Naive thymus-derived CD4-positive, alpha-beta T cell (primary cell): ENCODE data around the gene LDLRAD4. TPM values are rescaled to one million over a fixed set of nuclear protein-coding genes. Genes with fewer than 3 reads are reported as not detected.

ENCODE experiments used
- ATAC-seq: fragments of 150-1000 bp; cut with Tn5 transposase; 2 replicates; pipeline ENCODE4 v1.10.0; 2021; ENCODE audit warnings: mild to moderate bottlenecking, moderate library complexity
- CTCF ChIA-PET: fragments of 350-600 bp; sonication (Branson Sonifier 250); formaldehyde crosslinking; loops from one replicate; lab custom pipeline; 2021; ENCODE audit warnings: antibody characterized with exemption; lab: Charles Lee
- POLR2A ChIA-PET: fragments of 350-600 bp; sonication (Branson Sonifier 250); formaldehyde crosslinking; loops from one replicate; lab custom pipeline; 2021; ENCODE audit warnings: antibody characterized with exemption, inconsistent platforms; lab: Charles Lee
- DNase-seq, 9 donors: peaks; one replicate each; pipeline versions ENCODE4 v3.0.0 to v3.0.0-alpha.2; 2020 to 2022; ENCODE audit warnings: mixed read lengths in 1 of 9
- H3K27ac ChIP-seq: one replicate; pipeline ENCODE4 v1.7.0; 2013; ENCODE audit warnings: mild to moderate bottlenecking, low read depth, low read length, moderate library complexity
- H3K27me3 ChIP-seq, 2 donors: one replicate each; pipeline ENCODE4 v1.7.0; 2013; ENCODE audit warnings: low read length in 2 of 2, mild to moderate bottlenecking in 2 of 2, moderate library complexity in 2 of 2; ENCODE audit not compliant: control insufficient read depth in 2 of 2, insufficient read depth in 2 of 2
- H3K36me3 ChIP-seq, 3 experiments: 1 replicate in 2 of 3; 2 replicates in 1 of 3; pipeline ENCODE4 v1.7.0; 2013; ENCODE audit warnings: low read length in 3 of 3, mild to moderate bottlenecking in 3 of 3, moderate library complexity in 1 of 3; ENCODE audit not compliant: insufficient read depth in 3 of 3, control insufficient read depth in 2 of 3
- H3K4me1 ChIP-seq, 2 donors: one replicate each; pipeline ENCODE4 v1.7.0; 2013; ENCODE audit warnings: low read length in 2 of 2, mild to moderate bottlenecking in 2 of 2, moderate library complexity in 1 of 2; ENCODE audit not compliant: control insufficient read depth in 2 of 2, insufficient read depth in 2 of 2
- H3K4me3 ChIP-seq: 2 replicates; pipeline ENCODE4 v1.7.0; 2013; ENCODE audit warnings: mild to moderate bottlenecking, low read length
- H3K9me3 ChIP-seq, 3 experiments: 1 replicate in 2 of 3; 2 replicates in 1 of 3; pipeline ENCODE4 v1.7.0; 2013; ENCODE audit warnings: low read length in 3 of 3; ENCODE audit not compliant: control insufficient read depth in 2 of 3
- H3K27ac Mint-ChIP-seq, 9 donors: one replicate each; pipeline ENCODE4 v1.8.0; 2020 to 2022; ENCODE audit warnings: mixed read lengths in 9 of 9, mild to moderate bottlenecking in 8 of 9, moderate library complexity in 5 of 9, inconsistent platforms in 2 of 9
- H3K27me3 Mint-ChIP-seq, 5 donors: one replicate each; pipeline ENCODE4 v1.8.0; 2021 to 2022; ENCODE audit warnings: mixed read lengths in 5 of 5, mild to moderate bottlenecking in 1 of 5
- H3K36me3 Mint-ChIP-seq, 5 donors: one replicate each; pipeline ENCODE4 v1.8.0; 2020 to 2022; ENCODE audit warnings: mixed read lengths in 5 of 5, mild to moderate bottlenecking in 3 of 5, inconsistent platforms in 1 of 5
- H3K4me1 Mint-ChIP-seq, 7 donors: one replicate each; pipeline ENCODE4 v1.8.0; 2020 to 2022; ENCODE audit warnings: mixed read lengths in 7 of 7, mild to moderate bottlenecking in 3 of 7, inconsistent platforms in 1 of 7
- H3K4me3 Mint-ChIP-seq, 10 donors: one replicate each; pipeline ENCODE4 v1.8.0; 2020 to 2022; ENCODE audit warnings: mild to moderate bottlenecking in 10 of 10, mixed read lengths in 10 of 10, moderate library complexity in 6 of 10, inconsistent platforms in 2 of 10
- H3K9me3 Mint-ChIP-seq, 11 donors: one replicate each; pipeline ENCODE4 v1.8.0; 2020 to 2022; ENCODE audit warnings: mixed read lengths in 11 of 11, mild to moderate bottlenecking in 4 of 11, inconsistent platforms in 1 of 11, moderate library complexity in 1 of 11
- intact Hi-C, 2 donors: fragments of 100-400 bp; cut with micrococcal nuclease; formaldehyde crosslinking; loops; one replicate each; pipeline ENCODE4 v1.15.1; 2023
- polyA plus RNA-seq, 2 donors: library from polyadenylated mRNA; unstranded; fragments of 300-500 nt; fragmentation: Illumina TruSeq; gene quantifications; one replicate each; pipeline ENCODE4 v1.2.3, GENCODE V29; 2021
- total RNA-seq, 6 experiments: library from RNA in 5 of 6; stranded (reverse) in 5 of 6; gene quantifications; 1 replicate in 5 of 6; 2 replicates in 1 of 6; pipeline ENCODE4 v1.2.3 and lab custom pipeline; 2021 to 2026

The LDLRAD4 gene
- total RNA-seq (10 to 100 TPM; 33.4 to 84.3 (median 60.1) TPM), polyA plus RNA-seq (10 to 100 TPM; 13.0 to 19.5 TPM), total RNA-seq (lab: John Stamatoyannopoulos, UW) (91.7 reads per million, percentile 83 among the genes with 10 or more reads in this experiment)

DNA sequence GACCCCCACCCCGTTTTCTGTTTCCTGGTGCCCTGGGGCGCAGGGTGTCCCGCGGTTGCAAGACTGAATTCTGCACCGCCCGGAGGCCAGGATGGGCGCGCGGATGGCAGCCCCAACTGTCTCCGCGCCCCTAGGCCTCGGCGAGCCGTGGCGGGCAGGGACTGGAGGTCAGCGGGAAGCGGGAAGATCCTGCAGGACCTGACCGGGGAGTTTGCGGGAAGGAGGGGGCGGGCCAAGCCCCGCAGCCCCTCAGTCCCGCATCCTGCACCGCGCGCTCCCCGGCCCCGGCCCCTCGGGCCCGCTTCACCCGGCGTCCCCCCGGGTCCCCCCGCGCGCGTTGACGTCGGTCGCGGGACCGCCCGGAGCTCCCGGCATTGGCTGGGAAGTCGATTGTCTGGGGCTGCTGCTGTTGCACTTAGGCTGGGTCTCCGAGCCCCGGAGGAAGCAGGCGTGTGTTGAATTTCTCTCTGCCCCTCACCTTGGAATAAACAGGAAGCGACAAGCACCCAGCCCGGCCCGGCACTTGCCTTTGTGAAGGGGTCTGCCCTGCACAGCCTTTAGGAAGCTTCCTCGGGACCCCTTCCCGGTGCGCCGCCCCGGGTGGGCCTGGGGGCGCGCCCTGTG lies at the start of gene LDLRAD4:
TSS of gene LDLRAD4 (plus strand) at position 393 of the 624 bp plus-strand sequence.
- no peaks in the 10 kb centered on the region for H3K27me3 ChIP-seq
- Mint-ChIP-seq H3K36me3 (no peaks in the 10 kb centered on the region), H3K4me3 (peak within 1 kb of the TSS; percentile 75 to 95 (median 89)), H3K9me3 (peaks cover 0 to 1% (median 0%) of the 10 kb centered on the region in 11 donors), H3K27ac (peak within 1 kb of the TSS; percentile 41 to 89 (median 81)), H3K27me3 (peaks cover 0 to 39% (median 6%) of the 10 kb centered on the region in 5 donors), H3K4me1 (peaks cover 14 to 56% (median 47%) of the 10 kb centered on the region in 7 donors)
- no peaks in the 10 kb centered on the region for H3K9me3 ChIP-seq
- POLR2A ChIA-PET: interaction anchor here (0.8 to 1.8 kb wide), 8 partner anchors 10 to 164 kb away, joined by 3 to 7 read pairs (median 5); no protein-coding TSS in a partner anchor
- intact Hi-C loops: loop anchor here (2.0 to 5.0 kb wide), 4 partner anchors 42 to 914 kb away; partner anchors contain the start of gene ZNF519 (in 1 of the 2)
- CTCF ChIA-PET: interaction anchor here (0.5 to 0.7 kb wide), 3 partner anchors 21 to 313 kb away, joined by 3 to 7 read pairs (median 5); no protein-coding TSS in a partner anchor
- peak; percentile 50 for ATAC-seq
- no peaks in the 10 kb centered on the region for H3K36me3 ChIP-seq
- H3K4me3 ChIP-seq: peak within 1 kb of the TSS; percentile 55
- H3K4me1 ChIP-seq: peaks cover 5 to 16% of the 10 kb centered on the region in 2 donors
- peak; percentile 37 to 66 (median 63) for DNase-seq
- peak within 1 kb of the TSS; percentile 76 for H3K27ac ChIP-seq

DNA sequence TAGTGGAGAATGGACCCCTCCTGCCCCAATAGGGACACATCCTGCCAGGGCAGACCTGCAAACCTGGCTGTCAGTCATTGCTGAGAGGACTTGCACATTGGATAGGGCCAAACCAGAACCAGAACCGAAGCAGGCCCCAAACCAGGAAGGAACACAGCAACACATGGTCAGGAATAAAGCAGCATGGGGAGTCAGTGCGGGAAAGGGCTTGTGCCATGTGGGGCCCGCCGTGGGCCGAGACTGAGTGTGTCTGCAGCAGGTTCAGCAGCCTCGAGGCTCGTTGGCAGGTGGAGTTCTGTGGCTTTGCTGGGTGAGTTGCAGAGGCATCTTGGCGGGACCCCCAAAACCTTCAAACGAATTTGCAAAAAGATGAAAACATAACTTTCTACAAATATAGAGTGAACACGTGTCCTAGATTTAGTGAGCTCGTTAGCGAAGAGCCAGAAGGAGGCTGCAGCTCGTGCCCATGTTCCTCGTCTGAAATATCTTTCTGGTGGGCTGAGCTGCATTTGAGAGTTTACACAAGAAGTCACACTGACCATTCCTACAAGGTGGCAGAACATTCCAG lies 44.9 kb upstream of the LDLRAD4 start:
- H3K4me1 ChIP-seq: no peaks in the 10 kb centered on the region
- Mint-ChIP-seq H3K27ac (peak overlapping the region in 1 of 9 donors; percentile 12), H3K36me3 (no peaks in the 10 kb centered on the region), H3K9me3 (peaks cover 0 to 6% (median 0%) of the 10 kb centered on the region in 11 donors), H3K4me1 (peaks cover 0 to 8% (median 0%) of the 10 kb centered on the region in 7 donors), H3K4me3 (no peak overlapping the region), H3K27me3 (peaks cover 0 to 28% (median 5%) of the 10 kb centered on the region in 5 donors)
- no peak overlapping the region for H3K27ac ChIP-seq
- H3K27me3 ChIP-seq: no peaks in the 10 kb centered on the region
- no peaks in the 10 kb centered on the region for H3K36me3 ChIP-seq
- DNase-seq: no peak
- intact Hi-C loops: no loop called here
- no peak overlapping the region for H3K4me3 ChIP-seq
- CTCF ChIA-PET: no interaction called here
- POLR2A ChIA-PET: interaction anchor here (0.7 kb wide), 1 partner anchor 782 kb away, joined by 3 read pairs; no protein-coding TSS in a partner anchor
- ATAC-seq: no peak
- H3K9me3 ChIP-seq: no peaks in the 10 kb centered on the region

DNA sequence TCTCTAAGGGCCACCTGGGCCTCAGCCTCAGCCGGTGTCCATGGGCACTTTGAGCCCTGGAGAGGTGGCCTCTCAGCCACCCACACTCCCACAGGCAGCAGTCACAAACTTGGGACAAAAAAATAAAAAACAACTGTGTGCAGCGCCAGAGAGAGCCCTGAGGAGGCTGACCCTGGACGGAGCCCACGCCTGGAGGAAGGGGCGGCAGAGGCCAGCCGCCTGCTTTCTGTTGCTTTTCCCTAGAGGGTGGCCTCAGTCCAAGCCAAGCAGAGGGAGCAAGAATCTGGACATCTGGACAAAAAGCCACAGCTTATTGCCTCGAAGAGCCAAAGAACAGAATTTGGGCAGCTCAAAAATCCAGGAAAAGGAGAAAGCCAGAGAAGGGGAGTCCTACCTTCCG lies 43.3 kb upstream of the LDLRAD4 start:
- no peaks in the 10 kb centered on the region for H3K36me3 ChIP-seq
- Mint-ChIP-seq H3K27me3 (peaks cover 0 to 14% (median 5%) of the 10 kb centered on the region in 5 donors), H3K9me3 (peaks cover 0 to 2% (median 0%) of the 10 kb centered on the region in 11 donors), H3K4me3 (no peak overlapping the region), H3K36me3 (no peaks in the 10 kb centered on the region), H3K4me1 (peaks cover 0 to 20% (median 0%) of the 10 kb centered on the region in 7 donors), H3K27ac (no peak overlapping the region)
- no peak for ATAC-seq
- H3K27me3 ChIP-seq: no peaks in the 10 kb centered on the region
- H3K4me3 ChIP-seq: no peak overlapping the region
- no peak for DNase-seq
- H3K9me3 ChIP-seq: no peaks in the 10 kb centered on the region
- intact Hi-C loops: no loop called here
- POLR2A ChIA-PET: no interaction called here
- H3K27ac ChIP-seq: no peak overlapping the region
- CTCF ChIA-PET: no interaction called here
- no peaks in the 10 kb centered on the region for H3K4me1 ChIP-seq

DNA sequence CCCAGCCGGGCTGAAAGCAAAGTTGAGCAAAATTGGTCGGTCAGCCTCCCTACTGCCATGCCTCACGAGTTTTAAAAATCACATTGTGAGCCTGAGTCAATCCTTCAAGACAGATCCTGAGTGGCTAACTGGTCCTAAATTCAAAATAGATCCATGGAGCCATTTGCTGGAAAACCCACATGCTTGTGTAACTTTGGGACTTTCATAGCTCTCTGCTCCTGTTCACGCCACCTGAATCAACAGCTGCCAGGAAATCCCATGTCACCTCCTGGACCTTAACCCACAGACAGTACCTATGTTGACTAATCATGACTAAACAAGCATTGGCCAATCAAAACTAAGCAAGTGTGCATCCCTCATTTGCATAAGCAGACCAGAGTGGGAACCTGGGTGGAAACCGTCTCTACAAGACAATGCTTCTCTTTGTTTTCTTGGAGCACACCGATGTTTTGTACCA lies 42.8 kb upstream of the LDLRAD4 start:
- ATAC-seq: no peak
- intact Hi-C loops: no loop called here
- POLR2A ChIA-PET: no interaction called here
- Mint-ChIP-seq H3K4me1 (peaks cover 0 to 22% (median 0%) of the 10 kb centered on the region in 7 donors), H3K9me3 (peaks cover 0 to 2% (median 0%) of the 10 kb centered on the region in 11 donors), H3K27ac (no peak overlapping the region), H3K4me3 (no peak overlapping the region), H3K36me3 (no peaks in the 10 kb centered on the region), H3K27me3 (peaks cover 0 to 9% (median 3%) of the 10 kb centered on the region in 5 donors)
- Histone ChIP-seq H3K4me3 (no peak overlapping the region), H3K9me3 (no peaks in the 10 kb centered on the region), H3K4me1 (no peaks in the 10 kb centered on the region), H3K36me3 (no peaks in the 10 kb centered on the region), H3K27me3 (no peaks in the 10 kb centered on the region), H3K27ac (no peak overlapping the region)
- DNase-seq: no peak
- CTCF ChIA-PET: no interaction called here

DNA sequence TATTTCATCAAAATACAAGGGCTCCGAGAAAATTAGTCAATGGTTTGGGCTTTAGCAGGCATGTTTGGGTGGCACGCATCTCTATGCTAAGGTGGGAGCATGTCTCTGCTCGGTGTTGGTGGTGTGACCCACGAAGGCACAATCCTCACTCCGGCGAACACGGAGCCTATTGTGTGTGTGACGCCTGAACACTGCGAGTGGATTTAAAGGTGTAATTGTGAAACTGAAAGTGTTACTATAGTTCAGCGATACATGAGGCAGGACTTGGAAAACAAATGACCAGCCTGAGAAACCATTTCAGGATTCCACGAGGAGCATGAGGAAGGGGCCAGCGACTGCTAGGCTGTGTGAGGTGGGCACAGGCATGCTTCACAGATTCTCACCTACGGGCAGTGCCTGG lies 41.7 kb upstream of the LDLRAD4 start:
- H3K27me3 Mint-ChIP-seq: peaks cover 0 to 4% (median 3%) of the 10 kb centered on the region in 5 donors
- no peaks in the 10 kb centered on the region for H3K27me3 ChIP-seq
- POLR2A ChIA-PET: no interaction called here
- CTCF ChIA-PET: no interaction called here
- H3K4me3 ChIP-seq: peak overlapping the region; percentile 17
- peaks cover 0 to 22% (median 0%) of the 10 kb centered on the region in 7 donors for H3K4me1 Mint-ChIP-seq
- no peaks in the 10 kb centered on the region for H3K36me3 ChIP-seq
- peaks cover 0 to 2% (median 0%) of the 10 kb centered on the region in 11 donors for H3K9me3 Mint-ChIP-seq
- no peaks in the 10 kb centered on the region for H3K9me3 ChIP-seq
- H3K4me3 Mint-ChIP-seq: peak overlapping the region in 7 of 10 donors; percentile 5 to 55 (median 51)
- peaks cover 0 to 3% (median 0%) of the 10 kb centered on the region in 5 donors for H3K36me3 Mint-ChIP-seq
- H3K27ac ChIP-seq: no peak overlapping the region
- intact Hi-C loops: no loop called here
- DNase-seq (no peak), ATAC-seq (no peak)
- no peaks in the 10 kb centered on the region for H3K4me1 ChIP-seq
- H3K27ac Mint-ChIP-seq: peak overlapping the region in 5 of 9 donors; percentile 28 to 73 (median 48)

DNA sequence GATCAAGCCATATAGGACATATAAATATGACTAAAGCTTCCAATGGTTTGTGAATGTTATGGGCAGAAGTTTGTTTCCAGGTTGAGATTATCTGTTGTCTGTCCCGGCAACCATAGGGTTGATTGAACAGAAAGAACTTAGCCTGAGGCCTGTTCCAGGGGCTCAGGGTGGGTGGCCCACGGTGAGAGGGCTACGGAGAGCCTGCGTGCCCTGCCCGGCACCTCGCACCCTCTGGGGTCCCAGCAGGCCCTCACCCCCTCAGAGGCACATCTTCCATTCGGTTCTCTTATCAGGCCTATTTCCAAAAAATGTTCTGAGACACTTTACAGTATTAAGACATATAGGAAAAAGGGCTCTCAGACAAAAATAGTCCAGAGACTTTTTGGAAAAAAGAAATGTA lies 40.4 kb upstream of the LDLRAD4 start:
- H3K9me3 Mint-ChIP-seq: peaks cover 0 to 2% (median 0%) of the 10 kb centered on the region in 11 donors
- no peaks in the 10 kb centered on the region for H3K4me1 ChIP-seq
- H3K27ac Mint-ChIP-seq: no peak overlapping the region
- no peak for DNase-seq
- H3K27ac ChIP-seq: no peak overlapping the region
- no peak overlapping the region for H3K4me3 ChIP-seq
- no peaks in the 10 kb centered on the region for H3K9me3 ChIP-seq
- peaks cover 0 to 22% (median 0%) of the 10 kb centered on the region in 7 donors for H3K4me1 Mint-ChIP-seq
- intact Hi-C loops: no loop called here
- H3K27me3 ChIP-seq: no peaks in the 10 kb centered on the region
- ChIA-PET POLR2A (no interaction called here), CTCF (no interaction called here)
- no peak overlapping the region for H3K4me3 Mint-ChIP-seq
- no peak for ATAC-seq
- peaks cover 0 to 3% (median 0%) of the 10 kb centered on the region in 5 donors for H3K36me3 Mint-ChIP-seq
- H3K27me3 Mint-ChIP-seq: peaks cover 0 to 7% (median 5%) of the 10 kb centered on the region in 5 donors
- no peaks in the 10 kb centered on the region for H3K36me3 ChIP-seq
